ENCODE data around the gene FIG4.

Gene FIG4

GRCh38 chr6:109872968-109873545 lies 182.0 kb downstream of the FIG4 start:
- peaks cover 0 to 2% (median 0%) of the 10 kb centered on the region in 5 donors for H3K27me3 ChIP-seq (ENCODE audit: control insufficient read depth in 5 of 5, insufficient read depth in 4 of 5, low read length in 5 of 5)
- peaks cover 0 to 2% (median 0%) of the 10 kb centered on the region in 5 donors for H3K4me1 ChIP-seq (ENCODE audit: control insufficient read depth in 5 of 5, insufficient read depth in 5 of 5, low read length in 5 of 5)
- H3K27ac ChIP-seq (ENCODE audit: low read depth, low read length), result no peak overlapping the region
- H3K9ac ChIP-seq (ENCODE audit: low read length in 5 of 5), result no peak overlapping the region
- H3K36me3 ChIP-seq (ENCODE audit: control insufficient read depth in 5 of 5, insufficient read depth in 5 of 5, low read length in 5 of 5), result no peaks in the 10 kb centered on the region
- H3K4me3 ChIP-seq (ENCODE audit: low read depth in 1 of 5, low read length in 5 of 5), result no peak overlapping the region
- H3K9me3 ChIP-seq (ENCODE audit: control insufficient read depth in 5 of 5, low read length in 5 of 5), result no peaks in the 10 kb centered on the region

GRCh38 chr6:109874086-109874485 lies 183.0 kb downstream of the FIG4 start:
- Histone ChIP-seq H3K27me3 (ENCODE audit: control insufficient read depth in 5 of 5, insufficient read depth in 4 of 5, low read length in 5 of 5) (peaks cover 0 to 2% (median 0%) of the 10 kb centered on the region in 5 donors), H3K27ac (ENCODE audit: low read depth, low read length) (no peak overlapping the region), H3K36me3 (ENCODE audit: control insufficient read depth in 5 of 5, insufficient read depth in 5 of 5, low read length in 5 of 5) (no peaks in the 10 kb centered on the region), H3K9me3 (ENCODE audit: control insufficient read depth in 5 of 5, low read length in 5 of 5) (no peaks in the 10 kb centered on the region), H3K4me1 (ENCODE audit: control insufficient read depth in 5 of 5, insufficient read depth in 5 of 5, low read length in 5 of 5) (peaks cover 0 to 2% (median 0%) of the 10 kb centered on the region in 5 donors), H3K9ac (ENCODE audit: low read length in 5 of 5) (no peak overlapping the region), H3K4me3 (ENCODE audit: low read depth in 1 of 5, low read length in 5 of 5) (no peak overlapping the region)

GRCh38 chr6:109874621-109875020 lies 183.5 kb downstream of the FIG4 start:
- no peaks in the 10 kb centered on the region for H3K36me3 ChIP-seq (ENCODE audit: control insufficient read depth in 5 of 5, insufficient read depth in 5 of 5, low read length in 5 of 5)
- peaks cover 0 to 2% (median 0%) of the 10 kb centered on the region in 5 donors for H3K27me3 ChIP-seq (ENCODE audit: control insufficient read depth in 5 of 5, insufficient read depth in 4 of 5, low read length in 5 of 5)
- H3K27ac ChIP-seq (ENCODE audit: low read depth, low read length), result no peak overlapping the region
- no peak overlapping the region for H3K9ac ChIP-seq (ENCODE audit: low read length in 5 of 5)
- H3K4me3 ChIP-seq (ENCODE audit: low read depth in 1 of 5, low read length in 5 of 5), result no peak overlapping the region
- H3K9me3 ChIP-seq (ENCODE audit: control insufficient read depth in 5 of 5, low read length in 5 of 5), result no peaks in the 10 kb centered on the region
- peaks cover 0 to 2% (median 0%) of the 10 kb centered on the region in 5 donors for H3K4me1 ChIP-seq (ENCODE audit: control insufficient read depth in 5 of 5, insufficient read depth in 5 of 5, low read length in 5 of 5)
